Measurements from ENCODE around the gene CYTIP. TPM values are rescaled to one million over a fixed set of nuclear protein-coding genes. Genes with fewer than 3 reads are reported as not detected.

The CYTIP gene
- total and polyA plus RNA-seq, 4 experiments from 2014 or later: 163 to 248 (median 203) TPM

GRCh38 chr2:157447031-157447430 lies 3.1 kb upstream of the CYTIP start:
- H3K9me3 ChIP-seq (ENCODE audit: control insufficient read depth in 1 of 2, low read length in 2 of 2): no peaks in the 10 kb centered on the region
- H3K27me3 Mint-ChIP-seq: no peaks in the 10 kb centered on the region

GRCh38 chr2:157444641-157445040 lies 752 bp upstream of the CYTIP start:
- H3K36me3 Mint-ChIP-seq: peaks cover 39 to 51% of the 10 kb centered on the region in 2 donors
- H3K4me3 Mint-ChIP-seq: peak overlapping the region; percentile 90 to 100 (median 98)
- CTCF ChIA-PET (ENCODE audit: partially characterized antibody): interaction anchor here (0.7 to 14.4 kb wide), 9 partner anchors 11 to 152 kb away, joined by 3 to 340 read pairs (median 4); partner anchors contain the start of gene ERMN
- Histone ChIP-seq H3K27me3 (ENCODE audit: insufficient read depth, low read length) (no peaks in the 10 kb centered on the region), H3K4me1 (ENCODE audit: insufficient read depth, low read length) (peaks cover 47% of the 10 kb centered on the region), H3K9me3 (ENCODE audit: control insufficient read depth in 1 of 2, low read length in 2 of 2) (no peaks in the 10 kb centered on the region), H3K27ac (ENCODE audit: low read depth, low read length) (peak overlapping the region; percentile 85), H3K36me3 (ENCODE audit: insufficient read depth, low read length) (peaks cover 10% of the 10 kb centered on the region), H3K4me3 (ENCODE audit: low read length in 2 of 2) (peak overlapping the region; percentile 81 to 85)
- no peaks in the 10 kb centered on the region for H3K27me3 Mint-ChIP-seq
- intact Hi-C loops (cut with micrococcal nuclease): loop anchor here (1.0 to 10.0 kb wide), 7 partner anchors 9 to 1110 kb away; partner anchors contain the start of genes ACVR1C and NR4A2
- peaks cover 33 to 76% (median 41%) of the 10 kb centered on the region in 4 donors for H3K4me1 Mint-ChIP-seq
- peak overlapping the region; percentile 94 to 100 (median 95) for H3K27ac Mint-ChIP-seq
- POLR2A ChIA-PET (ENCODE audit: partially characterized antibody): interaction anchor here (0.7 to 27.4 kb wide), 10 partner anchors 7 to 455 kb away, joined by 3 to 1017 read pairs (median 69); partner anchors contain the start of genes ACVR1 and ERMN
- H3K9me3 Mint-ChIP-seq: peaks cover 0 to 2% (median 0%) of the 10 kb centered on the region in 8 donors
- peak in 2 of 5 donors; percentile 28 to 35 for DNase-seq

More at GRCh38 chr2:157447031-157447430, 3.1 kb upstream of the CYTIP start:
- ChIA-PET CTCF (ENCODE audit: partially characterized antibody) (interaction anchor here (1.0 to 7.1 kb wide), 10 partner anchors 9 to 145 kb away, joined by 3 to 71 read pairs (median 5); partner anchors contain the start of gene ERMN), POLR2A (ENCODE audit: partially characterized antibody) (interaction anchor here (0.9 to 7.1 kb wide), 10 partner anchors 9 to 119 kb away, joined by 4 to 99 read pairs (median 12); no protein-coding TSS in a partner anchor)
- Mint-ChIP-seq H3K36me3 (peaks cover 15 to 27% of the 10 kb centered on the region in 2 donors), H3K4me1 (peaks cover 39 to 66% (median 48%) of the 10 kb centered on the region in 4 donors), H3K4me3 (peak overlapping the region; percentile 53 to 88 (median 76)), H3K27ac (peak overlapping the region; percentile 75 to 95 (median 90)), H3K9me3 (peaks cover 0 to 2% (median 0%) of the 10 kb centered on the region in 8 donors)
- Histone ChIP-seq H3K27me3 (ENCODE audit: insufficient read depth, low read length) (no peaks in the 10 kb centered on the region), H3K4me3 (ENCODE audit: low read length in 2 of 2) (no peak overlapping the region), H3K27ac (ENCODE audit: low read depth, low read length) (peak overlapping the region; percentile 33), H3K4me1 (ENCODE audit: insufficient read depth, low read length) (peaks cover 57% of the 10 kb centered on the region), H3K36me3 (ENCODE audit: insufficient read depth, low read length) (no peaks in the 10 kb centered on the region)
- DNase-seq: no peak
- intact Hi-C loops (cut with micrococcal nuclease): loop anchor here (10.0 kb wide), 1 partner anchor 1112 kb away; the partner anchor contains the start of gene NR4A2

DNA sequence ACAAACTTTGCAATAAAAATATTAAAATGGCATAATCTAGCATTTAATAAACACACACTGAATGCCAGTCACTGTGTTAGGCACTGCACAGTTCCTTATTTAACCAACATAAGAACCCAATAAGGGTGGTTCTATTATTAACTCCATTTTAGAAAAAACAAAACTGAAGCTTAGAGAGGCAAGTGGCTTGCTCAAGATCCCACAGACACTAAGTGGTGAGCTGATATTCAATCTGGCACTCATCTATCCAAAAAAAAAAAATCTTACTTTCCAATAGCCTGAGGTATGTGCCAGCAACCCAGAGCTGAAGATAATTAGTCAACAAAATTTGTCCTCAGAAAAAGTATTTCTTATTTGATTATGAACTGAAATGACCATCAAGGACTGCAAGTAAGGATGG lies 799 bp downstream of the CYTIP start:
- H3K36me3 ChIP-seq (ENCODE audit: insufficient read depth, low read length): peaks cover 10% of the 10 kb centered on the region
- H3K9me3 ChIP-seq (ENCODE audit: control insufficient read depth in 1 of 2, low read length in 2 of 2): no peaks in the 10 kb centered on the region
- Mint-ChIP-seq H3K27ac (peak overlapping the region; percentile 94 to 100 (median 95)), H3K4me3 (peak overlapping the region; percentile 90 to 100 (median 98)), H3K36me3 (peaks cover 53 to 64% of the 10 kb centered on the region in 2 donors), H3K9me3 (peaks cover 0 to 2% (median 0%) of the 10 kb centered on the region in 8 donors), H3K4me1 (peaks cover 28 to 72% (median 32%) of the 10 kb centered on the region in 4 donors), H3K27me3 (no peaks in the 10 kb centered on the region)
- no peak for DNase-seq
- peak overlapping the region; percentile 85 for H3K27ac ChIP-seq (ENCODE audit: low read depth, low read length)
- CTCF ChIA-PET (ENCODE audit: partially characterized antibody): interaction anchor here (0.8 to 14.4 kb wide), 14 partner anchors 9 to 112 kb away, joined by 3 to 340 read pairs (median 4); partner anchors contain the start of gene ERMN
- peaks cover 40% of the 10 kb centered on the region for H3K4me1 ChIP-seq (ENCODE audit: insufficient read depth, low read length)
- no peaks in the 10 kb centered on the region for H3K27me3 ChIP-seq (ENCODE audit: insufficient read depth, low read length)
- POLR2A ChIA-PET (ENCODE audit: partially characterized antibody): interaction anchor here (0.9 to 27.4 kb wide), 13 partner anchors 9 to 454 kb away, joined by 3 to 1017 read pairs (median 10); partner anchors contain the start of genes ACVR1, ACVR1C and ERMN
- intact Hi-C loops (cut with micrococcal nuclease): loop anchor here (1.0 to 10.0 kb wide), 4 partner anchors 49 to 1108 kb away; partner anchors contain the start of genes ACVR1C and NR4A2
- peak overlapping the region; percentile 81 to 85 for H3K4me3 ChIP-seq (ENCODE audit: low read length in 2 of 2)

- peak overlapping the region; percentile 90 to 100 (median 98) for H3K4me3 Mint-ChIP-seq
- no peak for DNase-seq
- Histone ChIP-seq H3K27me3 (ENCODE audit: insufficient read depth, low read length) (no peaks in the 10 kb centered on the region), H3K4me3 (ENCODE audit: low read length in 2 of 2) (peak overlapping the region; percentile 81 to 85), H3K36me3 (ENCODE audit: insufficient read depth, low read length) (peaks cover 10% of the 10 kb centered on the region), H3K4me1 (ENCODE audit: insufficient read depth, low read length) (peaks cover 40% of the 10 kb centered on the region), H3K9me3 (ENCODE audit: control insufficient read depth in 1 of 2, low read length in 2 of 2) (no peaks in the 10 kb centered on the region), H3K27ac (ENCODE audit: low read depth, low read length) (peak overlapping the region; percentile 85)
- CTCF ChIA-PET (ENCODE audit: partially characterized antibody): interaction anchor here (1.4 to 14.4 kb wide), 5 partner anchors 9 to 111 kb away, joined by 5 to 340 read pairs (median 19); partner anchors contain the start of gene ERMN
- peaks cover 0 to 2% (median 0%) of the 10 kb centered on the region in 8 donors for H3K9me3 Mint-ChIP-seq
- POLR2A ChIA-PET (ENCODE audit: partially characterized antibody): interaction anchor here (0.9 to 27.4 kb wide), 11 partner anchors 6 to 434 kb away, joined by 3 to 1017 read pairs (median 99); partner anchors contain the start of genes ACVR1 and ERMN
- H3K4me1 Mint-ChIP-seq: peaks cover 28 to 72% (median 32%) of the 10 kb centered on the region in 4 donors
- H3K27me3 Mint-ChIP-seq: no peaks in the 10 kb centered on the region
- H3K36me3 Mint-ChIP-seq: peaks cover 58 to 68% of the 10 kb centered on the region in 2 donors
- H3K27ac Mint-ChIP-seq: peak overlapping the region; percentile 94 to 100 (median 95)
- intact Hi-C loops (cut with micrococcal nuclease): loop anchor here (1.0 to 10.0 kb wide), 4 partner anchors 50 to 1108 kb away; partner anchors contain the start of genes ACVR1C and NR4A2
These were observed 1.3 kb downstream of the CYTIP start for GRCh38 chr2:157442636-157443035.

- peaks cover 0 to 2% (median 0%) of the 10 kb centered on the region in 8 donors for H3K9me3 Mint-ChIP-seq
- Histone ChIP-seq H3K4me3 (ENCODE audit: low read length in 2 of 2) (peak overlapping the region; percentile 81 to 85), H3K27ac (ENCODE audit: low read depth, low read length) (peak overlapping the region; percentile 85), H3K4me1 (ENCODE audit: insufficient read depth, low read length) (peaks cover 35% of the 10 kb centered on the region), H3K36me3 (ENCODE audit: insufficient read depth, low read length) (peaks cover 10% of the 10 kb centered on the region), H3K27me3 (ENCODE audit: insufficient read depth, low read length) (no peaks in the 10 kb centered on the region), H3K9me3 (ENCODE audit: control insufficient read depth in 1 of 2, low read length in 2 of 2) (no peaks in the 10 kb centered on the region)
- intact Hi-C loops (cut with micrococcal nuclease): loop anchor here (5.0 to 10.0 kb wide), 3 partner anchors 185 to 1107 kb away; partner anchors contain the start of genes ACVR1C and NR4A2
- DNase-seq: peak in 2 of 5 donors; percentile 25 to 48
- no peaks in the 10 kb centered on the region for H3K27me3 Mint-ChIP-seq
- peaks cover 62 to 73% of the 10 kb centered on the region in 2 donors for H3K36me3 Mint-ChIP-seq
- ChIA-PET POLR2A (ENCODE audit: partially characterized antibody) (interaction anchor here (1.0 to 27.4 kb wide), 9 partner anchors 7 to 435 kb away, joined by 3 to 1017 read pairs (median 127); partner anchors contain the start of genes ACVR1 and ERMN), CTCF (ENCODE audit: partially characterized antibody) (interaction anchor here (1.4 to 14.4 kb wide), 6 partner anchors 8 to 111 kb away, joined by 5 to 340 read pairs (median 14); partner anchors contain the start of gene ERMN)
- H3K27ac Mint-ChIP-seq: peak overlapping the region; percentile 94 to 100 (median 95)
- peaks cover 25 to 72% (median 28%) of the 10 kb centered on the region in 4 donors for H3K4me1 Mint-ChIP-seq
- peak overlapping the region; percentile 90 to 100 (median 98) for H3K4me3 Mint-ChIP-seq
These were observed 1.7 kb downstream of the CYTIP start for GRCh38 chr2:157442191-157442590.

DNA sequence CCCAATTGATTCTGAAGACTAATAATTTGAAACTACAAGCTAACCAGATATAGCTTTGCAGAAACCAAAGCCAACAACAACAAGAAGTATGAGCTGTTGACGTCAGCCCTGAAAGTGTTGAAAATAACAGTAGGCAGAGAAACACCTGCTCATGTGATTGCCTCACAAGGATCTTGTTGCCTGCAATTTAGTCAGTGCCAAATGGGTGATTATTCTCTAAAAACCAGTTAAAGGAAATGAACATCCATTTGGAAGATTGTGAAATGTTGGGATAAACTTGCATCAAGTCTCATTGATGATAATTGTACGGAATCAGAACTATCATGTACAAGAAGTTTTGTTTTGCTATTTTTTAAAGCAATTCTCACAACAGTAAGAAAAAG lies 2.8 kb downstream of the CYTIP start:
- peak; percentile 70 to 83 (median 74) for DNase-seq
- H3K27ac ChIP-seq (ENCODE audit: low read depth, low read length): peak overlapping the region; percentile 85
- peaks cover 71 to 79% of the 10 kb centered on the region in 2 donors for H3K36me3 Mint-ChIP-seq
- no peaks in the 10 kb centered on the region for H3K27me3 ChIP-seq (ENCODE audit: insufficient read depth, low read length)
- H3K4me1 Mint-ChIP-seq: peaks cover 17 to 71% (median 22%) of the 10 kb centered on the region in 4 donors
- ChIA-PET POLR2A (ENCODE audit: partially characterized antibody) (interaction anchor here (0.6 to 27.4 kb wide), 12 partner anchors 8 to 457 kb away, joined by 3 to 1017 read pairs (median 52); partner anchors contain the start of gene ERMN), CTCF (ENCODE audit: partially characterized antibody) (interaction anchor here (1.1 to 14.4 kb wide), 9 partner anchors 10 to 110 kb away, joined by 3 to 340 read pairs (median 14); partner anchors contain the start of gene ERMN)
- H3K9me3 Mint-ChIP-seq: peaks cover 0 to 2% (median 0%) of the 10 kb centered on the region in 8 donors
- intact Hi-C loops (cut with micrococcal nuclease): loop anchor here (1.0 to 10.0 kb wide), 4 partner anchors 8 to 1106 kb away; partner anchors contain the start of genes ACVR1C and NR4A2
- peaks cover 10% of the 10 kb centered on the region for H3K36me3 ChIP-seq (ENCODE audit: insufficient read depth, low read length)
- peaks cover 25% of the 10 kb centered on the region for H3K4me1 ChIP-seq (ENCODE audit: insufficient read depth, low read length)
- H3K27me3 Mint-ChIP-seq: no peaks in the 10 kb centered on the region
- H3K4me3 Mint-ChIP-seq: peak overlapping the region; percentile 90 to 100 (median 98)
- no peaks in the 10 kb centered on the region for H3K9me3 ChIP-seq (ENCODE audit: control insufficient read depth in 1 of 2, low read length in 2 of 2)
- peak overlapping the region; percentile 94 to 100 (median 95) for H3K27ac Mint-ChIP-seq
- peak overlapping the region; percentile 81 to 85 for H3K4me3 ChIP-seq (ENCODE audit: low read length in 2 of 2)

Data from CD4-positive, alpha-beta memory T cell (primary cell).